ENCODE results near the gene UBA1. TPM values are rescaled to one million over a fixed set of nuclear protein-coding genes. Genes with fewer than 3 reads are reported as not detected.

Gene UBA1
- total and polyA plus RNA-seq, 2 donors (not counting 3 experiments of a cell fraction or from before 2014, with no cell fraction given): 237 to 297 TPM

- dilution Hi-C loops (cut with MboI; ENCODE audit: extremely low pct_ligation_motif_present, low sequenced_read_pairs) (no loop called here), intact Hi-C loops (cut with micrococcal nuclease) (no loop called here)
- Histone ChIP-seq H3K79me2 (ENCODE audit: control insufficient read depth, insufficient read depth, low read length) (no peaks in the 10 kb centered on the region), H3K4me3 (replicated peaks in 1 of 3; ENCODE audit: insufficient read depth in 1 of 3, low read depth in 1 of 3, low read length in 3 of 3) (no peak overlapping the region), H3K9ac (replicated peaks; ENCODE audit: extremely low read depth, insufficient read depth, low read length) (no peak overlapping the region), H3K4me1 (ENCODE audit: control insufficient read depth, extremely low read depth, insufficient read depth, low read length) (no peaks in the 10 kb centered on the region), H4K20me1 (replicated peaks; ENCODE audit: control insufficient read depth, extremely low read depth, insufficient read depth, low read length) (no peaks in the 10 kb centered on the region), H3K9me3 (replicated peaks; ENCODE audit: control insufficient read depth, insufficient read depth, low read length) (no peaks in the 10 kb centered on the region), H2AFZ (ENCODE audit: low read depth, low read length) (no peak overlapping the region), H3K9me1 (replicated peaks; ENCODE audit: control insufficient read depth, extremely low read depth, insufficient read depth, low read length) (no peaks in the 10 kb centered on the region), H3K27ac (ENCODE audit: insufficient read depth, low read depth, low read length) (no peak overlapping the region), H3K27me3 (ENCODE audit: control insufficient read depth in 2 of 2, insufficient read depth in 2 of 2, low read length in 2 of 2) (no peaks in the 10 kb centered on the region), H3K4me2 (ENCODE audit: insufficient read depth, low read length) (no peak overlapping the region), H3K36me3 (ENCODE audit: control insufficient read depth in 2 of 2, extremely low read depth in 1 of 2, insufficient read depth in 2 of 2, low read length in 2 of 2) (peaks cover 0 to 54% of the 10 kb centered on the region in 2 experiments)
- POLR2A ChIA-PET: no interaction called here
- TF ChIP-seq GATA2 (IDR thresholded peaks at IDR 0.05; ENCODE audit: insufficient read depth, insufficient read length, low read depth, low read length): no peak
- TF ChIP-seq MYC (IDR thresholded peaks at IDR 0.05; ENCODE audit: low read depth, low read length): no peak
- no peak for TF ChIP-seq MAX (IDR thresholded peaks at IDR 0.05; ENCODE audit: insufficient read depth, insufficient read length)
- TF ChIP-seq CTCF (IDR thresholded peaks at IDR 0.05; ENCODE audit: extremely low read depth in 1 of 2, insufficient read depth in 1 of 2, low read depth in 1 of 2, low read length in 2 of 2): no peak
- no peak for TF ChIP-seq FOS (IDR thresholded peaks at IDR 0.05; ENCODE audit: borderline replicate concordance, insufficient read depth, low read length)
- TF ChIP-seq POLR2A (IDR thresholded peaks at IDR 0.05; ENCODE audit: low read depth, low read length): no peak
- no peak for TF ChIP-seq JUN (IDR thresholded peaks at IDR 0.05; ENCODE audit: borderline replicate concordance, insufficient read depth, insufficient read length, low read depth)
- no peak for TF ChIP-seq POLR2AphosphoS5 (IDR thresholded peaks at IDR 0.05; ENCODE audit: insufficient read depth, low read depth, low read length)
- TF ChIP-seq EZH2 (IDR thresholded peaks at IDR 0.05; ENCODE audit: borderline replicate concordance, low read depth, low read length, severe bottlenecking): no peak
- FAIRE-seq (no peak), DNase-seq (ENCODE audit: low read depth, low spot score) (no peak)
- no TSS peak for BruUV-seq (replicated peaks)
- CTCF ChIA-PET: no interaction called here
Measured at GRCh38 chrX:47174846-47175587, 18.6 kb upstream of the UBA1 start.

All from endothelial cell of umbilical vein (primary cell).